HEK293 (cell line): ENCODE results near the gene NRP1.

Experiments used
- CTCF ChIA-PET: fragments of 350-600 bp; formaldehyde crosslinking; extraction: SDS; loops from one replicate; lab custom pipeline; 2021; ENCODE audit warnings: antibody characterized with exemption; lab: Yijun Ruan, JAX
- POLR2A ChIA-PET: fragments of 300-600 bp; formaldehyde crosslinking; extraction: SDS; loops from one replicate; lab custom pipeline; 2020; ENCODE audit warnings: antibody characterized with exemption, inconsistent platforms; lab: Yijun Ruan, JAX
- H3K27ac ChIP-seq: fragments of 200-500 bp; sonication (Bioruptor generic); 2 replicates; pipeline ENCODE4 v1.5.1; 2014; ENCODE audit warnings: low read depth, low read length, control low read depth, inconsistent platforms; ENCODE audit errors: extremely low read depth
- H3K36me3 ChIP-seq, 2 experiments: fragments of 200-500 bp in 1 of 2; sonication (Bioruptor generic) in 1 of 2; 1 replicate in 1 of 2; 2 replicates in 1 of 2; pipeline ENCODE4 v1.5.1; 2014 to 2017; ENCODE audit warnings: inconsistent platforms in 2 of 2, low read length in 2 of 2; ENCODE audit not compliant: control insufficient read depth in 2 of 2, insufficient read depth in 1 of 2
- H3K4me1 ChIP-seq: fragments of 200-500 bp; sonication (Bioruptor generic); 2 replicates; pipeline ENCODE4 v1.5.1; 2014; ENCODE audit warnings: mild to moderate bottlenecking, low read length, inconsistent platforms; ENCODE audit not compliant: control insufficient read depth, insufficient read depth
- H3K4me3 ChIP-seq: 2 replicates; pipeline ENCODE4 v1.5.1; 2011; ENCODE audit warnings: low read depth, mild to moderate bottlenecking, control low read depth, low read length, moderate library complexity
- H3K9me3 ChIP-seq: fragments of 200-500 bp; sonication (Bioruptor generic); 2 replicates; pipeline ENCODE4 v1.5.1; 2014; ENCODE audit warnings: low read depth, low read length, inconsistent platforms; ENCODE audit not compliant: control insufficient read depth, insufficient read depth
- GFI1B ChIP-seq: fragments of 450-650 bp; formaldehyde crosslinking; IDR thresholded peaks from 2 replicates; pipeline ENCODE4 v1.5.1; 2016; ENCODE audit warnings: missing biosample characterization, missing genetic modification characterization
- GLIS1 ChIP-seq: fragments of 450-650 bp; formaldehyde crosslinking; IDR thresholded peaks from 2 replicates; pipeline ENCODE4 v1.5.1; 2016; ENCODE audit warnings: missing biosample characterization, missing genetic modification characterization
- MYNN ChIP-seq: fragments of 450-650 bp; formaldehyde crosslinking; IDR thresholded peaks from 2 replicates; pipeline ENCODE4 v1.5.1; 2016; ENCODE audit warnings: missing biosample characterization, missing genetic modification characterization, borderline replicate concordance
- TRIM28 ChIP-seq: IDR thresholded peaks from 2 replicates; pipeline ENCODE4 v1.6.1; 2011; ENCODE audit warnings: low read length, control low read depth, borderline replicate concordance
- ZBTB20 ChIP-seq: fragments of 450-650 bp; formaldehyde crosslinking; IDR thresholded peaks from 2 replicates; pipeline ENCODE4 v1.5.1; 2016; ENCODE audit warnings: missing biosample characterization, missing genetic modification characterization
- ZBTB48 ChIP-seq: fragments of 450-650 bp; formaldehyde crosslinking; IDR thresholded peaks from 2 replicates; pipeline ENCODE4 v1.5.1; 2016; ENCODE audit warnings: missing biosample characterization, missing genetic modification characterization
- ZIC2 ChIP-seq: fragments of 450-650 bp; formaldehyde crosslinking; IDR thresholded peaks from 2 replicates; pipeline ENCODE4 v1.5.1; 2016; ENCODE audit warnings: missing biosample characterization, missing genetic modification characterization
- ZNF16 ChIP-seq: fragments of 450-650 bp; formaldehyde crosslinking; IDR thresholded peaks from 2 replicates; pipeline ENCODE4 v1.5.1; 2016; ENCODE audit warnings: low read depth, missing biosample characterization, missing genetic modification characterization
- ZNF214 ChIP-seq: fragments of 450-650 bp; formaldehyde crosslinking; IDR thresholded peaks from 2 replicates; pipeline ENCODE4 v1.5.1; 2017; ENCODE audit warnings: missing biosample characterization, mild to moderate bottlenecking, missing genetic modification characterization, borderline replicate concordance
- TF ChIP-seq, protein P1 (sequence below): fragments of 450-650 bp; formaldehyde crosslinking; IDR thresholded peaks from 2 replicates; pipeline ENCODE4 v1.5.1; 2016; ENCODE audit warnings: missing biosample characterization, missing genetic modification characterization, low read depth
- TF ChIP-seq, protein P2 (sequence below): fragments of 450-650 bp; formaldehyde crosslinking; IDR thresholded peaks from 2 replicates; pipeline ENCODE4 v1.5.1; 2017; ENCODE audit warnings: missing biosample characterization, missing genetic modification characterization
- TF ChIP-seq, protein P3 (sequence below): fragments of 450-650 bp; formaldehyde crosslinking; IDR thresholded peaks from 2 replicates; pipeline ENCODE4 v1.5.1; 2016; ENCODE audit warnings: missing biosample characterization, missing genetic modification characterization
- TF ChIP-seq, protein P4 (sequence below): fragments of 450-650 bp; formaldehyde crosslinking; IDR thresholded peaks from 2 replicates; pipeline ENCODE4 v1.5.1; 2017; ENCODE audit warnings: missing biosample characterization, missing genetic modification characterization
- TF ChIP-seq, protein P5 (sequence below): fragments of 450-650 bp; formaldehyde crosslinking; IDR thresholded peaks from 2 replicates; pipeline ENCODE4; 2016; ENCODE audit warnings: missing biosample characterization, missing genetic modification characterization
- TF ChIP-seq, protein P6 (sequence below): fragments of 450-650 bp; formaldehyde crosslinking; IDR thresholded peaks from 2 replicates; pipeline ENCODE4 v1.5.1; 2016; ENCODE audit warnings: missing biosample characterization, missing genetic modification characterization

NRP1 gene

DNA sequence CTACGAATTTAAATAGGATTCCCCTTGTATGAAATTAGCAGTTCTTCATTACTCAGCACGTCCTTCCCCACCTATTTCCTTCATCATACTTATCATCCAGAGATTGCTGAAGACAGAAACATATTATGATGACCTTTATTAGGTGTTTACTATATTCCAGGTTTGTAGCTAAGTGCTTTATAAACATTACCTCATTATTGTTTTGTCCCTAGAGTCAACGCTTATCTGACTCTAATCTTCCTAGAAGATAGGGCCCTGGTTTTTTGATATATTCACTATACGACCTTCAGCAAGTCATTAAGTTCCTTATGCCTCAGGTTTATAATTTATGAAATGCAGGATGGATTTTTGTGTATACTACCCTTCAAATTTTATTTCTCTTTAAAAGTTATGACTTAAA is 36.8 kb upstream of the NRP1 start (continued):
- TF ChIP-seq, protein P1, sequence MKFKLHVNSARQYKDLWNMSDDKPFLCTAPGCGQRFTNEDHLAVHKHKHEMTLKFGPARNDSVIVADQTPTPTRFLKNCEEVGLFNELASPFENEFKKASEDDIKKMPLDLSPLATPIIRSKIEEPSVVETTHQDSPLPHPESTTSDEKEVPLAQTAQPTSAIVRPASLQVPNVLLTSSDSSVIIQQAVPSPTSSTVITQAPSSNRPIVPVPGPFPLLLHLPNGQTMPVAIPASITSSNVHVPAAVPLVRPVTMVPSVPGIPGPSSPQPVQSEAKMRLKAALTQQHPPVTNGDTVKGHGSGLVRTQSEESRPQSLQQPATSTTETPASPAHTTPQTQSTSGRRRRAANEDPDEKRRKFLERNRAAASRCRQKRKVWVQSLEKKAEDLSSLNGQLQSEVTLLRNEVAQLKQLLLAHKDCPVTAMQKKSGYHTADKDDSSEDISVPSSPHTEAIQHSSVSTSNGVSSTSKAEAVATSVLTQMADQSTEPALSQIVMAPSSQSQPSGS (tag by site-specific recombination): peak; percentile 73
- TF ChIP-seq, protein P2, sequence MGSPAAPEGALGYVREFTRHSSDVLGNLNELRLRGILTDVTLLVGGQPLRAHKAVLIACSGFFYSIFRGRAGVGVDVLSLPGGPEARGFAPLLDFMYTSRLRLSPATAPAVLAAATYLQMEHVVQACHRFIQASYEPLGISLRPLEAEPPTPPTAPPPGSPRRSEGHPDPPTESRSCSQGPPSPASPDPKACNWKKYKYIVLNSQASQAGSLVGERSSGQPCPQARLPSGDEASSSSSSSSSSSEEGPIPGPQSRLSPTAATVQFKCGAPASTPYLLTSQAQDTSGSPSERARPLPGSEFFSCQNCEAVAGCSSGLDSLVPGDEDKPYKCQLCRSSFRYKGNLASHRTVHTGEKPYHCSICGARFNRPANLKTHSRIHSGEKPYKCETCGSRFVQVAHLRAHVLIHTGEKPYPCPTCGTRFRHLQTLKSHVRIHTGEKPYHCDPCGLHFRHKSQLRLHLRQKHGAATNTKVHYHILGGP (tag by site-specific recombination): peak; percentile 94
- TF ChIP-seq GFI1B (tag by site-specific recombination): no peak

DNA sequence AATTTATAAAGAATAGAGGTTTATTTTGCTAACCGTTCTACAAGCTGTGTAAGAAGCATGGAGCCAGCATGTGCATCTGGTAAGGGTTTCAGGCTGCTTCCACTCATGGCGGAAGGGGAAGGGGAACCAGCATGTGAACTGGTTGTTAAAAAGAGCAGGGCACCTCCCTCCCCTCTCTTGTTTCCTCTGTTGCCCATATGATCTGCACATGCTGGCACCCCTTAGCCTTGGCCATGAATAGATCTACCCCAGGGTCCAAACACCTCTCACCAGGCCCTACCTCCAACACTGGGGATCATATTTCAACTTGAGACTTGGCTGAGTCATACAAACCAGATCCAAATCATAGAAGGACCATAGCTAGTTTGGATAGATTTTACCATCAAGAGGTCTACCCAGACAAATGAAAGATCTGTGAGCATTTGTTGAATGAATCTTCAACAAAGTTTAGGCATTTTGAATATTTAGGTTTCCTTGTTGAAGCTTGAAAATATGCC is 36.0 kb upstream of the NRP1 start:
- Histone ChIP-seq H3K4me3 (no peak overlapping the region), H3K4me1 (0 out of 2 replicates have a peak, but pooled peaks cover 2% of the 10 kb centered on the region), H3K27ac (no peak overlapping the region), H3K9me3 (no peaks in the 10 kb centered on the region), H3K36me3 (no peaks in the 10 kb centered on the region)
- ChIA-PET CTCF (interaction anchor here (0.6 to 1.1 kb wide), 3 partner anchors 116 to 1764 kb away, joined by 3 to 6 read pairs (median 3); no protein-coding TSS in a partner anchor), POLR2A (no interaction called here)
- TF ChIP-seq ZBTB20 (tag by site-specific recombination): peak; percentile 34
- TF ChIP-seq, protein P3, sequence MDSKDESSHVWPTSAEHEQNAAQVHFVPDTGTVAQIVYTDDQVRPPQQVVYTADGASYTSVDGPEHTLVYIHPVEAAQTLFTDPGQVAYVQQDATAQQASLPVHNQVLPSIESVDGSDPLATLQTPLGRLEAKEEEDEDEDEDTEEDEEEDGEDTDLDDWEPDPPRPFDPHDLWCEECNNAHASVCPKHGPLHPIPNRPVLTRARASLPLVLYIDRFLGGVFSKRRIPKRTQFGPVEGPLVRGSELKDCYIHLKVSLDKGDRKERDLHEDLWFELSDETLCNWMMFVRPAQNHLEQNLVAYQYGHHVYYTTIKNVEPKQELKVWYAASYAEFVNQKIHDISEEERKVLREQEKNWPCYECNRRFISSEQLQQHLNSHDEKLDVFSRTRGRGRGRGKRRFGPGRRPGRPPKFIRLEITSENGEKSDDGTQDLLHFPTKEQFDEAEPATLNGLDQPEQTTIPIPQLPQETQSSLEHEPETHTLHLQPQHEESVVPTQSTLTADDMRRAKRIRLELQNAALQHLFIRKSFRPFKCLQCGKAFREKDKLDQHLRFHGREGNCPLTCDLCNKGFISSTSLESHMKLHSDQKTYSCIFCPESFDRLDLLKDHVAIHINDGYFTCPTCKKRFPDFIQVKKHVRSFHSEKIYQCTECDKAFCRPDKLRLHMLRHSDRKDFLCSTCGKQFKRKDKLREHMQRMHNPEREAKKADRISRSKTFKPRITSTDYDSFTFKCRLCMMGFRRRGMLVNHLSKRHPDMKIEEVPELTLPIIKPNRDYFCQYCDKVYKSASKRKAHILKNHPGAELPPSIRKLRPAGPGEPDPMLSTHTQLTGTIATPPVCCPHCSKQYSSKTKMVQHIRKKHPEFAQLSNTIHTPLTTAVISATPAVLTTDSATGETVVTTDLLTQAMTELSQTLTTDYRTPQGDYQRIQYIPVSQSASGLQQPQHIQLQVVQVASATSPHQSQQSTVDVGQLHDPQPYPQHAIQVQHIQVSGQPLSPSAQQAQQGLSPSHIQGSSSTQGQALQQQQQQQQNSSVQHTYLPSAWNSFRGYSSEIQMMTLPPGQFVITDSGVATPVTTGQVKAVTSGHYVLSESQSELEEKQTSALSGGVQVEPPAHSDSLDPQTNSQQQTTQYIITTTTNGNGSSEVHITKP (tag by site-specific recombination): peak; percentile 93
- TF ChIP-seq ZNF16 (tag by site-specific recombination): no peak
- TF ChIP-seq, protein P4, sequence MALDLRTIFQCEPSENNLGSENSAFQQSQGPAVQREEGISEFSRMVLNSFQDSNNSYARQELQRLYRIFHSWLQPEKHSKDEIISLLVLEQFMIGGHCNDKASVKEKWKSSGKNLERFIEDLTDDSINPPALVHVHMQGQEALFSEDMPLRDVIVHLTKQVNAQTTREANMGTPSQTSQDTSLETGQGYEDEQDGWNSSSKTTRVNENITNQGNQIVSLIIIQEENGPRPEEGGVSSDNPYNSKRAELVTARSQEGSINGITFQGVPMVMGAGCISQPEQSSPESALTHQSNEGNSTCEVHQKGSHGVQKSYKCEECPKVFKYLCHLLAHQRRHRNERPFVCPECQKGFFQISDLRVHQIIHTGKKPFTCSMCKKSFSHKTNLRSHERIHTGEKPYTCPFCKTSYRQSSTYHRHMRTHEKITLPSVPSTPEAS: peak; percentile 47; the same call in 1 of the 2 replicates
- TF ChIP-seq, protein P5, sequence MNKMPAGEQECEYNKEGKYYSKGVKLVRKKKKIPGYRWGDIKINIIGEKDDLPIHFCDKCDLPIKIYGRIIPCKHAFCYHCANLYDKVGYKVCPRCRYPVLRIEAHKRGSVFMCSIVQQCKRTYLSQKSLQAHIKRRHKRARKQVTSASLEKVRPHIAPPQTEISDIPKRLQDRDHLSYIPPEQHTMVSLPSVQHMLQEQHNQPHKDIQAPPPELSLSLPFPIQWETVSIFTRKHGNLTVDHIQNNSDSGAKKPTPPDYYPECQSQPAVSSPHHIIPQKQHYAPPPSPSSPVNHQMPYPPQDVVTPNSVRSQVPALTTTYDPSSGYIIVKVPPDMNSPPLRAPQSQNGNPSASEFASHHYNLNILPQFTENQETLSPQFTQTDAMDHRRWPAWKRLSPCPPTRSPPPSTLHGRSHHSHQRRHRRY (tag by site-specific recombination): no peak
- peak; percentile 43; the same call in 1 of the 2 replicates for TF ChIP-seq ZIC2 (tag by site-specific recombination)
- no peak for TF ChIP-seq ZNF214 (tag by site-specific recombination)
- TF ChIP-seq, protein P6, sequence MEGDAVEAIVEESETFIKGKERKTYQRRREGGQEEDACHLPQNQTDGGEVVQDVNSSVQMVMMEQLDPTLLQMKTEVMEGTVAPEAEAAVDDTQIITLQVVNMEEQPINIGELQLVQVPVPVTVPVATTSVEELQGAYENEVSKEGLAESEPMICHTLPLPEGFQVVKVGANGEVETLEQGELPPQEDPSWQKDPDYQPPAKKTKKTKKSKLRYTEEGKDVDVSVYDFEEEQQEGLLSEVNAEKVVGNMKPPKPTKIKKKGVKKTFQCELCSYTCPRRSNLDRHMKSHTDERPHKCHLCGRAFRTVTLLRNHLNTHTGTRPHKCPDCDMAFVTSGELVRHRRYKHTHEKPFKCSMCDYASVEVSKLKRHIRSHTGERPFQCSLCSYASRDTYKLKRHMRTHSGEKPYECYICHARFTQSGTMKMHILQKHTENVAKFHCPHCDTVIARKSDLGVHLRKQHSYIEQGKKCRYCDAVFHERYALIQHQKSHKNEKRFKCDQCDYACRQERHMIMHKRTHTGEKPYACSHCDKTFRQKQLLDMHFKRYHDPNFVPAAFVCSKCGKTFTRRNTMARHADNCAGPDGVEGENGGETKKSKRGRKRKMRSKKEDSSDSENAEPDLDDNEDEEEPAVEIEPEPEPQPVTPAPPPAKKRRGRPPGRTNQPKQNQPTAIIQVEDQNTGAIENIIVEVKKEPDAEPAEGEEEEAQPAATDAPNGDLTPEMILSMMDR (tag by site-specific recombination): no peak
- TF ChIP-seq TRIM28: no peak
- TF ChIP-seq GLIS1 (tag by site-specific recombination): peak; percentile 61
- TF ChIP-seq ZBTB48 (tag by site-specific recombination): 0 out of 2 replicates have a peak, but pooled peaks have one; percentile 27
- no peak for TF ChIP-seq MYNN (tag by site-specific recombination)
